HG03280 (cell line): Measurements from ENCODE around the gene TULP4.
"Not testable (repeated sequence)": the region's sequence is repeated elsewhere in the genome, so short reads cannot be mapped to it uniquely, and the experiment has no call there.

Experiments
- ATAC-seq: cut with Tn5 transposase; IDR thresholded peaks from one replicate; pipeline ENCODE4 v1.9.1; 2021; ENCODE audit warnings: mild to moderate bottlenecking, moderate library complexity; ENCODE audit not compliant: unreplicated experiment

TULP4 gene

DNA sequence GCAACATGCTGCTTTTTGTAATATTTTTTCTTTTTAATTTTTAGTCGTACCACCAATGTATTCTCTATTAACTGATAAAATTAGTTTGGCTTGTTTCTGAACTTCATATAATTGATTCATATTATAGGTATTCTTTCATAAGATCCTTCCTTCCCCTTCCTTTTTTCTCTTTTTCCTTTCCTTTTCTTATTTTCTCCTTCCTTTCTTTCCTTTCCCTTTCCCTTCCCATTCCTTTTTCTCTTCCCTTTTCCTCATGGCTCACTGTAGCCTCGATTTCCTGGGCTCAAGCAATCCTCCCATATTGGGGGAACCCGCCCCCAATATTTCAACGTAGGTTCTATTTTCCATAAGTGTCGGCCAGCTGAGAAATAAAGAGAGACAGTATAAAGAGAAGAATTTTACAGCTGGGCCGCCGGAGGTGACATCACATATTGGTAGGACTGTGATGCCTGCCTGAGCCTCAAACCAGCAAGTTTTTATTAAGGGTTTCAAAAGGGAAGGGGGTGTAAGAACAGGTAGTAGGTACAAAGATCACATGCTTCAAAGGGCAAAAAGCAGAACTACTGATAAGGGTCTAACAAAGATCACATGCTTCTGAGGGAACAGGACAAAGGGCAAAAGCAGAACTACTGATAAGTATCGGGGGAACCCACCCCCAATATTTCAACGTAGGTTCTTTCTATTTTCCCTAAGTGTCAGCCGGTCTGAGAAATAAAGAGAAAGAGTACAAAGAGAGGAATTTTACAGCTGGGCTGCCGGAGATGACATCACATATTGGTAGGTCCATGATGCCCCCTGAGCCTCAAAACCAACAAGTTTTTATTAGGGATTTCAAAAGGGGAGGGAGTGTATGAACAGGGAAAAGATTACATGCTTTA is 16.1 kb upstream of the TULP4 start:
- not testable (repeated sequence) for ATAC-seq

DNA sequence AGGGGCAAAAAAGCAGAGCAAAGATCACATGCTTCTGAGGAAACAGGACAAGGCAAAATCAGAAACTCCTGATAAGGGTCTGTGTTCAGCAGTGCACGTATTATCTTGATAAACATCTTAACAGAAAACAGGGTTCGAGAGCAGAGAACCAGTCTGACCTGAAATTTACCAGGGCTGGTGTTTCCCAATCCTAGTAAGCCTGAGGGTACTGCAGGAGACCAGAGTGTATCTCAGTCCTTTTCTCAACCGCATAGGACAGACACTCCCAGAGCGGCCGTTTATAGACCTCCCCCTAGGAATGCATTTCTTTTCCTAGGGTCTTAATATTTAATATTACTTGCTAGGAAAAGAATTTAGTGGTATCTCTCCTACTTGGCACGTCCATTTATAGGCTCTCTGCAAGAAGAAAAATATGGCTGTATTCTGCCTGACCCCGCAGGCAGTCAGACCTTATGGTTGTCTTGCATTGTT is 15.4 kb upstream of the TULP4 start:
- ATAC-seq = not testable (repeated sequence)

GRCh38 chr6:158297657-158298056 is 14.6 kb upstream of the TULP4 start:
- not testable (repeated sequence) for ATAC-seq

- not testable (repeated sequence) for ATAC-seq
Measured at GRCh38 chr6:158300306-158301143, 11.7 kb upstream of the TULP4 start.

DNA sequence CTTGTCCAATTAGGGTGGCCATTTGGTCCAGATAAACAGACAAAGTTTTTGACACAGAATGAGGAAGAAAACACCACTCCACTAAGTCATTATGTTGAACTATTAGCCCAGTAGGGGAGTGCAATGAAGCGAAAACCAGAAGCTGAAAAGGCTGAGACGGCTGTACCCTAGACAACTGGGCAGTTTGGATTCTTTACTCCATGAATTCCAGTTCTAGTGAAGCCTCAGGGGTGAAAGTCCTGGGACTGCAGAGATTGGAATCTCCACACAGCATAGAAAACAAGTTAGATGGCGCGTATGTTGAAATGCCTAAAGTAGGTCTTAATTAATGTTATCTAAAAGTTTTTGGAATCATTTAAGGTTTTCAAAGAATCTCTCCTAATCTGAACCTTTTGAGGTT is 10.7 kb upstream of the TULP4 start:
- not testable (repeated sequence) for ATAC-seq

GRCh38 chr6:158302195-158302796 is 10.0 kb upstream of the TULP4 start:
- not testable (repeated sequence) for ATAC-seq

DNA sequence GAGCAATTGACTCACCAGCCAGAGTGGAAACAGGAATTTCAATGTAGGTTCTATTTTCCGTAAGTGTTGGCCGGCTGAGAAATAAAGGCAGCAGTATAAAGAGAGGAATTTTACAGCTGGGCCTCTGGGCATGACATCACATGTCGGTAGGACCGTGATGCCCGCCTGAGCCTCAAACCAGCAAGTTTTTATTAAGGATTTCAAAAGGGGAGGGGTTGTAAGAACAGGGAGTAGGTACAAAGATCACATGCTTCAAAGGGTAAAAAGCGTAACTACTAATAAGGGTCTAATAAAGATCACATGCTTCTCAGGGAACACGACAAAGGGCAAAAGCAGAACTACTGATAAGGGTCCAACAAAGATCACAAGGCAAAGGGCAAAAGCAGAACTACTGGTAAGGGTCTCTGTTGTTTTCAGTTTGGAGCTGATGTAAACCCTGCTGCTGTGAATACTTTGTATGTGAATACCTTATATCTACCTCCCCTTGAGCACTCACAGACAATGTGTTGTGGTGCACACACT is 9.0 kb upstream of the TULP4 start:
- no peak for ATAC-seq

DNA sequence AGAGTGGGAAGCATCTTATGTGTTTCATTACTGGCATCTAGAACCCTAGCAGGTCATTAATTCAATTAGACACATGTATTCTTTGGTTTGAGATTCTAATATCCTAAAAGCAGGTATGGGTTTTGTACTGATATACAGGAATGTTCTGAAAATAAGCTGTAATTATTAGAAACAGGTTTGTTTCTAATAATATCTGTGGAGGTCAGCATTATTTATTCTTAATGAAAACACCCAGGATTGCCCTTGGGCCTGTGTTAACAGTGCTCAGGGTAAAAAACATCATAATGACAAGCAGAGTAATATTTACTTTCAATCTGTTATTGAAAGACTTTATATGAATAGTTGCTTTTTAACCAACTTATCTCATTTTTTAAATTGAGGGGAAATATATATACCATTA is 8.0 kb upstream of the TULP4 start:
- no peak for ATAC-seq

DNA sequence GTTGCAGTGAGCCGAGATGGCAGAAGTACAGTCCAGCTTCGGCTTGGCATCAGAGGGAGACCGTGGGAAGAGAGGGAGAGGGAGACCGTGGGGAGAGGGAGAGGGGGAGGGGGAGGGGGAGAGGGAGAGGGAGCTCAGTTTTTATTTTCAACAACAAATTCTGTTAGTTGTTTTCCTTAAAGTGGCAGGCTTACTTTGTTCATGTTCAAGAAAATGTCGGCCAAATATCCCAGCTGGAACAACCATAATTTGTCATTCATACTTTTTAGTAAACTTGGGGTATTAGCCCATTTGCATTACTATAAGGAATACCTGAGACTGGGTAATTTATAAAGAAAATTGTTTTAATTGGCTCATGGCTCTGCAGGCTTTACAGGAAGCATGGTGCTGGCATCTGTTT is 2.5 kb upstream of the TULP4 start:
- ATAC-seq = no peak

DNA sequence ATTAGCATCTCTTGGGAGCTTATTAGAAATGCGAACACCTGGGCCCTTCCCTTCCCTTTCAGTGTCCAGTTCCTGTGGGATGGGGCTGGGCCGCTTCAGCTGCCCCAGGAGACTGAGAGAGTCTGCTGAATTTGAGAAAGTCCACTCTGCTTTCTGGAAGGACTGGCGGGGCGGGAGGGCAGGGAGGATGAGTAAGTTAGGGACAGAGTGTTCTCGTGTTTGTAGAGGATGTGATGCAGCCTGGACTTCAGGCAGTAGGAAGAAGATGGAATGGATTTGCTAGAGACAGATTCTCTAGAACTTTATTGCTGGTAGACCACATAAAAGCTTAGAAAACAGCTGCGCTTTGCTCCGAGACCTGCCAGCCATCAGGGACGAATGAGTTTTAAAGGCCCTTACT is 1.1 kb upstream of the TULP4 start:
- ATAC-seq = no peak

GRCh38 chr6:158311626-158312025 is 639 bp upstream of the TULP4 start:
- no peak for ATAC-seq

- no peak for ATAC-seq
Measured at GRCh38 chr6:158312672-158313397, 570 bp downstream of the TULP4 start.

DNA sequence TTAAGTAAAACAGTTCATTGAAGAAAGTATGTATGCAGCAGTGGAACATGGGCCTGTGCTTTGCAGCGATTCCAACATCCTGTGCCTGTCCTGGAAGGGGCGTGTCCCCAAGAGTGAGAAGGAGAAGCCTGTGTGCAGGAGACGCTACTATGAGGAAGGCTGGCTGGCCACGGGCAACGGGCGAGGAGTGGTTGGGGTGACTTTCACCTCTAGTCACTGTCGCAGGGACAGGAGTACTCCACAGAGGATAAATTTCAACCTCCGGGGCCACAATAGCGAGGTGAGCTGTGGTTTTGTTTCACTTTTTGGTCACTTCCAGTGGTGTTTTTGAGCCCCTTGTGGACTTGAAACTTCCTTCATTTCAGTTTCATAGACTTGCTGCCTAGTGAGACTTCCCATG is 1.7 kb downstream of the TULP4 start:
- ATAC-seq = no peak

DNA sequence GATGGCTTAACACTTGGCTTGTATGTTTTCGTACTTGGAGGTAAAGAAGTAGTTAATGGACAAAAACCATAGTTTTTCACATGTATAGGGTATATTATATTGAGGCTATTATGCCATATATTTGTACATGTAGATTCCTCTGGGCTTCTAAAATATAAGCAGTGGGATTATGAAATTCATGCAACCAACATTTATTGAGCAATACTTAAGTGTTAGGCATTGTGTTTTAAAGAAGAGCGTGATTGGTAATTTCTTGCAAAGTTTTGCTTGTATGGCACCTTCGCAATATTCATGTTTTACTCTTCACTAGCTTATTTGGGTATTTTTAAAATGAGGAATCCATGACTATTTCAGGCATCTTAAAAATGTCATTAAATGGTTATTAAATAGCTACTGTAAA is 2.5 kb downstream of the TULP4 start:
- ATAC-seq = no peak

GRCh38 chr6:158316022-158316421 is 3.8 kb downstream of the TULP4 start:
- ATAC-seq = no peak

DNA sequence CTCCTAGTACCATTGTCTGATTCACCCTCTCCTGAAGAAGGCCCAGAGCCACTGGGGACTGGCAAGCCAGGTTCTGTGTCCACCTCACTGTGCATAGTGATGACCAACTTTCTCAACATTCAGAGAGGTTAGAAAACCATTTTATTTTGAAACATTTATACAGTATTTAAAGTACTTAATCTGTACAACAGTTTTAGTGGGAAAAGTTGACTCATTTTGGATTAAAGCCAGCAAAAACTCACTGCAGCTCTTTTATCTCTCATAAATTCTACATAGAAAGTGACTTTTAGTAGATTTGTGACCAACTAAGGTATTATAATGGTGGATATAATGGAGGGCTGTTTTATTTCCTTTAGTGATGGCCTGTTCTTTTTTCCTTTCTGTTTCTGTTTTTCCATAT is 9.7 kb downstream of the TULP4 start:
- ATAC-seq = no peak

- no peak for ATAC-seq
Measured at GRCh38 chr6:158322400-158322723, 10.1 kb downstream of the TULP4 start.

DNA sequence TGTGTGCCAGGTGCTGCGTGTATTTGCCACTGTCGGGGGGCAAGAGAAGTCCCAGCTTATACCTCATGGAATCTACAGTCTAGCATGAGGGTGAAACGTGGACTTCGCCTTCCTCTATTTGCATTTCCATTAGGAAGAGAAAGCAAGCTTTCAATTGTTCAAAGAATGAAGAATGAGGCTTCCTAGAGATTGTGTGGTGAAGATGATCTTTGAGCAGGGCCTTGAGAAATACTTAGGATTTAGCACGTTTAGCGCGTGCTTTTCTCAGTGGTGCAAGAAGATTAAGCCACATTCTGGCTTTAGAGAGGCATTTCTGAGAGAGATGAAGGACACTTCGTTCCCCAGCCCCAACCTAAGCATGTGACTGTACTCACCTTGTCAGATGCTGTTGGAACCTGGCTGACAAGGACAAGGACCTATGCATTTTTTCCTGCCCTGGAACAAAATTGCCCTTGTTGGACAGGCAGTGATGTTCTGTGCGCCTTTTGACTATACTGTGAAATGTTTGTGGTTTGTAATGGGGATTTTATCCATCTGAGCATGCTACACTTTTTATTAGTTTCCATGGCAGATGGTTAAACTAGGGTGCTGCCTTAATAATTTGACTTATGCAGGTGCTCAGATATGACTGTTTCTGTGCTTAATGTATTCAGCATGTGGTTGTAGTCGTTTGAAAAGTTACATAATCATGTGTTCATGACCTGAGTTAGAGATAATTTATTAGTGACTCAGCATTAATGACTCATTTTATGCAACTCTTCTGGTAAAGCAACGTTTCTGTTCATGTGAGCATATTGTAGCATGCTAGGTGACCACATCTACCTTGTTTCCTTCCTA is 10.7 kb downstream of the TULP4 start:
- ATAC-seq = peak; percentile 70

DNA sequence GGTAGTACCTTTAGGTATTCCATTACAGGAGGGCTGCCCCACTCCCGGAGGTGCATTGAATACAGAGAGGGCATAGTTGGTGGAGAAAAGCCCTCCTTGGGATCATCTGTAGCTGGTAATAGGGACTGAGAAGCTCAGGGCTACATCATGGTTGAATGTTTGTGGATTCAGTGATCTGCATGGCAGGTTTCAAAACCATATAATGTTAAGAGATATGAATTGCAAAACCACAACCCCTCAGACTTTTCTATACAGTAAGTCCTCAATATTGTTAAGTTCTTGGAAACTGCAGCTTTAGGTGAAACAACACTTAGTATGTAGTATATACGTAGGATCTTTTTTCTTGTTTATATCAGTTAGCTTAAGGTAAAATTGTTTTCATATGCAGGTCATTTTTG is 11.3 kb downstream of the TULP4 start:
- ATAC-seq = peak; percentile 30

DNA sequence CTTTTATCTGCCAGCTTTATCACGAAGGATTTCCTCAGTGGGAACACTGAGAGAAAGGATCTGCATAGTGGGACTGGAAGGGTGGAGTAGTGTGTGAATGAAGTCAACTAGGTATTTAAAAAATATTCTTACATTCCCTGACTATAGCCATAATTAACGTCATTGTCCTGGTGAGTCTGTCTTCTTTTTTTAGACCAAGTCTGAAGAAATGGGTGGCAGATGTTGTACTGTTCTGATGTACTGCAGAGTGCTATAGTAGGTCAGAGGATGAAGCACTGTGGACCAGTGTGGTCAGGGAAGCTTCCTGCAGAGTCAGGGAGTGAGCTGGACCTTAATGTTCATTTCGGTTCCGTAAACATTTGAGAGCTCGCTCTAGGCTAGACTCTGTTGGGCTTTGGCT is 11.9 kb downstream of the TULP4 start:
- ATAC-seq = no peak
